Right lobe of liver (tissue), 4 donors: Measurements from ENCODE around the gene MDM2.

Experiments used
- CTCF ChIP-seq, 4 donors: fragments of 200-600 bp in 3 of 4; fragments of 450-650 bp in 1 of 4; IDR thresholded peaks; one replicate each; pipeline versions ENCODE4 v1.5.1 to v1.8.0; 2016 to 2022; ENCODE audit warnings: antibody characterized with exemption in 4 of 4, mild to moderate bottlenecking in 2 of 4
- POLR2A ChIP-seq: fragments of 450-650 bp; IDR thresholded peaks from one replicate; pipeline ENCODE4 v1.6.1; 2017; ENCODE audit warnings: antibody characterized with exemption, mild to moderate bottlenecking
- donor health status: DM: no; HTN: no; CAD: no.
- donor health status: DM: no; HTN: no; CAD: no.
- donor health status: DM: no; HTN: yes; CAD: no.

GRCh38 chr12:68823696-68824095 lies 15.7 kb downstream of the MDM2 start:
- TF ChIP-seq POLR2A (no peak), CTCF (IDR thresholded peaks at IDR 0.05) (no peak)
